Measurements from ENCODE around the gene ZFP36.
A peak's percentile ranks its signal among the peaks of the same experiment; 100 is the strongest.

The ZFP36 gene

GRCh38 chr19:39408392-39409207 is 2.0 kb downstream of the ZFP36 start:
- Histone ChIP-seq H3K4me3 (ENCODE audit: low read depth, low read length) (peak overlapping the region; percentile 98), H3K27ac (peak overlapping the region; percentile 91)

GRCh38 chr19:39409208-39410016 is 2.8 kb downstream of the ZFP36 start:
- Histone ChIP-seq H3K36me3 (replicated peaks) (peaks cover 9% of the 10 kb centered on the region), H3K27me3 (replicated peaks) (no peaks in the 10 kb centered on the region), H3K27ac (peak overlapping the region; percentile 91), H3K4me3 (ENCODE audit: low read depth, low read length) (peak overlapping the region; percentile 98)
- TF ChIP-seq, protein P1, sequence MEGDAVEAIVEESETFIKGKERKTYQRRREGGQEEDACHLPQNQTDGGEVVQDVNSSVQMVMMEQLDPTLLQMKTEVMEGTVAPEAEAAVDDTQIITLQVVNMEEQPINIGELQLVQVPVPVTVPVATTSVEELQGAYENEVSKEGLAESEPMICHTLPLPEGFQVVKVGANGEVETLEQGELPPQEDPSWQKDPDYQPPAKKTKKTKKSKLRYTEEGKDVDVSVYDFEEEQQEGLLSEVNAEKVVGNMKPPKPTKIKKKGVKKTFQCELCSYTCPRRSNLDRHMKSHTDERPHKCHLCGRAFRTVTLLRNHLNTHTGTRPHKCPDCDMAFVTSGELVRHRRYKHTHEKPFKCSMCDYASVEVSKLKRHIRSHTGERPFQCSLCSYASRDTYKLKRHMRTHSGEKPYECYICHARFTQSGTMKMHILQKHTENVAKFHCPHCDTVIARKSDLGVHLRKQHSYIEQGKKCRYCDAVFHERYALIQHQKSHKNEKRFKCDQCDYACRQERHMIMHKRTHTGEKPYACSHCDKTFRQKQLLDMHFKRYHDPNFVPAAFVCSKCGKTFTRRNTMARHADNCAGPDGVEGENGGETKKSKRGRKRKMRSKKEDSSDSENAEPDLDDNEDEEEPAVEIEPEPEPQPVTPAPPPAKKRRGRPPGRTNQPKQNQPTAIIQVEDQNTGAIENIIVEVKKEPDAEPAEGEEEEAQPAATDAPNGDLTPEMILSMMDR (IDR thresholded peaks at IDR 0.05; ENCODE audit: low read depth, low read length, missing control alignments), result peak; percentile 33
- in situ Hi-C loops (cut with HindIII; ENCODE audit: low pct_ligation_motif_present, low sequenced_read_pairs), result no loop called here
- no peak for DNase-seq

More at GRCh38 chr19:39408392-39409207, 2.0 kb downstream of the ZFP36 start:
- in situ Hi-C loops (cut with HindIII; ENCODE audit: low pct_ligation_motif_present, low sequenced_read_pairs), result no loop called here
- peaks cover 9% of the 10 kb centered on the region for H3K36me3 ChIP-seq (replicated peaks)
- no peaks in the 10 kb centered on the region for H3K27me3 ChIP-seq (replicated peaks)
- TF ChIP-seq, protein P1 (IDR thresholded peaks at IDR 0.05; ENCODE audit: low read depth, low read length, missing control alignments), result no peak
- no peak for DNase-seq

DNA sequence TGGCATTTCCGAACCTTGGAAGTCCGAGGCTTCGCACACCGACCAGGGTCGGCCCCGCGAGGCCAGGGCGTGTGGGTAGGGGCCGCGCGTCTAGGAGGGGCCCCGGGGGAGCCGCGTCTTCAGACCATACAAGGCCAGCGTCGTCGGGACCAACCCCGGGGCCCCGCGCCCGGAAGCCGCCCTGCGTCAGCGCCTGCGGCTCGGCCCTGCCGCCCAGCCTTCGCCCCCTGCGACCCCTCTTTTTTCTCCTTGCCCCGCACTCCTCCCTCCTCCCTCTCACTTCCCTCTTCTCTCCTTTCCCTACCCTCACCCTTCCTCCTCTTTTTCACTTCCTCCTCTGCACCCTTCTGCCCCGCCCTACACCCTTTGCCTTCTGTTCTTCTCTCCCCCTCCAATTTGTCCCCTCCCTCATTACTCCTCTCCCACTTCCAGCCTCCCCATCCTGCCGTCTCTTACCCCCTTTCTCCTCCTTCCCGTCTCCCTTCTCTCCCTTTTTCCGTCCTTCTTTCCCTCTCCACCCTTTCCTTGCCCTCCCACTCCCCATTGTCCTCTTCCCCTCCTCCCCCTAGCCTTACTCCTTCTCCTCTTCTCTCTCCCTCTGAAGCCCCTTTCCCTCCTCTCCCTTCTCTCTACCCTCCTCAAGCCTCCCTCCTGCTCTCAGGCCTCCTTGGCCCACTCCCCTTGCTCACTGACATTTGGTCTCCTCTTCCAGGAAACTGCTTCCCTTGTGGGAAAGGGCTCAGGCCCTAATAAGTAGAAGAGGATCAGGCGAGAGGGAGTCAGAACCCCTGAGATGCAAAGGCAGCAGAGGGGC is 3.6 kb downstream of the ZFP36 start:
- H3K4me3 ChIP-seq (ENCODE audit: low read depth, low read length), result peak overlapping the region; percentile 98
- TF ChIP-seq, protein P1 (IDR thresholded peaks at IDR 0.05; ENCODE audit: low read depth, low read length, missing control alignments), result no peak
- H3K36me3 ChIP-seq (replicated peaks), result peaks cover 9% of the 10 kb centered on the region
- peak overlapping the region; percentile 91 for H3K27ac ChIP-seq
- no peaks in the 10 kb centered on the region for H3K27me3 ChIP-seq (replicated peaks)
- DNase-seq, result peak; percentile 67
- in situ Hi-C loops (cut with HindIII; ENCODE audit: low pct_ligation_motif_present, low sequenced_read_pairs), result no loop called here

DNA sequence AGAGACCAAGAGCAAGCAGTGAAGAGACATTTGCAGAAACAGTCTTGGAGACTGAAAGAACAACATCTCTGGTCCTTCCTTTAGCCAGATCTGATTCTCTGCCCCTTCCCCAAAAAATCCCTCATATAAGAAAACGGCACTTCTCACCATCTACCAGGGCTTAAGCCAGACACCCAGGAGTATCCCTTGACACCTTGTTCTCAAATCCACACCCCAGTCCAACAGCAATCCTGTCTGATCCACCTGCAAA is 4.1 kb downstream of the ZFP36 start:
- TF ChIP-seq, protein P1 (IDR thresholded peaks at IDR 0.05; ENCODE audit: low read depth, low read length, missing control alignments), result no peak
- H3K27me3 ChIP-seq (replicated peaks), result no peaks in the 10 kb centered on the region
- H3K4me3 ChIP-seq (ENCODE audit: low read depth, low read length), result no peak overlapping the region
- peak overlapping the region; percentile 91 for H3K27ac ChIP-seq
- H3K36me3 ChIP-seq (replicated peaks), result peaks cover 11% of the 10 kb centered on the region
- in situ Hi-C loops (cut with HindIII; ENCODE audit: low pct_ligation_motif_present, low sequenced_read_pairs), result no loop called here
- DNase-seq, result no peak

GRCh38 chr19:39411081-39411831 is 4.6 kb downstream of the ZFP36 start:
- Histone ChIP-seq H3K4me3 (ENCODE audit: low read depth, low read length) (peak overlapping the region; percentile 33), H3K27ac (peak overlapping the region; percentile 91), H3K36me3 (replicated peaks) (peaks cover 16% of the 10 kb centered on the region), H3K27me3 (replicated peaks) (no peaks in the 10 kb centered on the region)
- TF ChIP-seq, protein P1 (IDR thresholded peaks at IDR 0.05; ENCODE audit: low read depth, low read length, missing control alignments), result no peak
- in situ Hi-C loops (cut with HindIII; ENCODE audit: low pct_ligation_motif_present, low sequenced_read_pairs), result no loop called here
- peak; percentile 66 for DNase-seq

Data from brain microvascular endothelial cell (primary cell).